Hematopoietic multipotent progenitor cell treated with erythropoietin and hydrocortisone succinate and interleukin-3 and kit ligand, for 15 days (in vitro differentiated cells): Measurements from ENCODE around the gene CXCR6.

Experiments used
- DNase-seq: peaks from one replicate; pipeline ENCODE4 v3.0.0-alpha.2; 2015; ENCODE audit warnings: low spot score

Gene CXCR6

GRCh38 chr3:45948881-45949280 lies 5.6 kb downstream of the CXCR6 start:
- DNase-seq = no peak

DNA sequence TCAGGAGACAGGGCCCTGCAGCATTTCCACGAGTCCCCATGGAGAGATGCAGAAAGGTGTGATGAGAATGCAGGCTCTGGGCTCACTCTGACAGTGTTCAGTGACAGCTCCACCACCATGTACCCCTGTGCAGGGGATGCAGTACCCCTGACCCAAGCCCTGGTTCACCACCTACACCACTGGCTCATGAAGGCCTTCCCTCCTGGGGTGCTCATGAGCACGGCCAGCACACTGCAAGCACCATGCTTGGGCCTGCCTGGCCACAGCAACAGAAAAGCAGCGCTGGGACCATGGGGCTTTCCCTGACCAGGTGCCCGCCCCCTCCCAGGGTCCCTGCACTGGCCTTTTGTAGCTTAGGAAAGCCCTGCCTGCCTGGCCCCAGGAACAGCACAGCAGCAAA lies 6.2 kb downstream of the CXCR6 start:
- no peak for DNase-seq

DNA sequence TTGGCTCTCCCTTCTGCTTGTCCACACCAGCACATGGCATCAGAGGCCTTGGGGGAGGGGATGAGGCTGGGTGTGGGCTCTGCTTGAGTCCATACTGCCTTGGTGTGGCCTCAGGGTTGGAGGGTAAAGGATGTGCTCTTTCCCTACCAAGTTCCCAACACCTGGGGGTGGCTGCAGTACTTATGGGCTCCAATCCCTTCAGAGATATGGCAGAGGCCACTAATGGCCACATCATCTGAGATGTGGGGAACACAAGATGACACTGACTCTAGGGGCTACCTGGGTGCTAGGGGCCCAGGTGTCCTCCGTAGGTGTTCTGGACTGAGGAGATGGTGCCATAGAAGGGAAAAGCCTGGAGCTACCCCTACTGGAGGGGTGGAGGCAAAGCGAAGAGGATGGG lies 6.9 kb downstream of the CXCR6 start:
- no peak for DNase-seq

DNA sequence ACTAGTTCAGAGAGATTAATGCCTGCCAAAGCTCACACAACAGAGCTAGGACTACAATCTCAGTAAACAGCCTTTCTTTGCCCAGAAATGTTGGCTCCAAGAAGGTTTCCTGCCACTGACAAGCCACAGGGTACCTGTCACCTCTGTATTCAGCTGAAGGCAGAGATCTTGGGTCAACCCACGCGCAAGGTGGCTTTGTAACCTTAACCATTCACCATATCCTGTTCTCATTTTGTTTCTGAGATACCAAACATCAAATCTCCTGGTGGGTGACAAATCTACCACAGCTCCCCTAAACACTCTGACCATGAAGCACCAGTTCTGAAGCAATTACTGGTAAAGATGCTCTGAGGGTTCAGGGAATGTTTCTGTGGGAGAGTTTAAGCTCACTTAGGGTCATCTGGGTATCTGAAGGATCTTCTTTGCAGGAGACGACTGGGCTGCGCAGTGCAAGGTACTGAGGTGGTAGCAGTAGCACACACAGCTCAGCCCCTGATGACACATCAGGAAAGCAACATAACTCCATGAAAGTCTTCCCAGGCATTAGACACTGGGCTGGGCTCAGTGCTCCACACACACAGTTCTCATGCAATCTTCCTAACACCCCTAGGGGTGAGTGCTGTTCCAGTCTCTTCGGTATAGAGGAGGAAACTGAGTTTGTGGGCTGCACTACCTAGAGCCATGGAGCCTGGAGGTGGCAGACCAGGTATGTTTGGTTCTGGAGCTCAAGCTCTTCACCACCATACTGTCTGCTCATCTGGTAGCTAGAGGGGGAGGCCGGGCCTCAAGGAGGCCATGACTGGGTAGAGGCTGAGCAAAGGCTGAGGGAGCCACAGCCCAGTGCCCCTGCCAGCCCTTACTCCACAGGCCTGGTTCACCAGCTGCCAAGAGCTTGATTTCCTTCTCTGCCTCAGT lies 7.7 kb downstream of the CXCR6 start:
- no peak for DNase-seq

DNA sequence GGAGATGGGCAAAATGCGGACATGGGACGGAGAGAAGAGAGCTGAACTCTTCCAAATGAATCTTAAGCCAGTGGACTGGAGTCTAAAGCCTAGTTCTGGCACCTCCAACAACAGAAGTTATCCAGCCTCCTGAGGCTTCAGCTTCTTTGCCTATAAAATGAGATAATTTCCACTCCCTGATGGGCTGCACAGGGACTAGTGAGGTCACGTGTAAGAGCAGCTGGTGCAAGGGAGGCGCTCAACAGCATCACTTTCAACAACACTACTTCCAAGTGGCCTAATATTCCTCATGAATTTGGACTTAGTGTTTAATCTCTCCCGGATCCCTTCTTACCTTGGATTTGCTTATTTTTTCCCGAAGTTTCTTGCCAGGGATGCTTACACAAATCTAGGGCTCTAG lies 8.7 kb downstream of the CXCR6 start:
- no peak for DNase-seq

DNA sequence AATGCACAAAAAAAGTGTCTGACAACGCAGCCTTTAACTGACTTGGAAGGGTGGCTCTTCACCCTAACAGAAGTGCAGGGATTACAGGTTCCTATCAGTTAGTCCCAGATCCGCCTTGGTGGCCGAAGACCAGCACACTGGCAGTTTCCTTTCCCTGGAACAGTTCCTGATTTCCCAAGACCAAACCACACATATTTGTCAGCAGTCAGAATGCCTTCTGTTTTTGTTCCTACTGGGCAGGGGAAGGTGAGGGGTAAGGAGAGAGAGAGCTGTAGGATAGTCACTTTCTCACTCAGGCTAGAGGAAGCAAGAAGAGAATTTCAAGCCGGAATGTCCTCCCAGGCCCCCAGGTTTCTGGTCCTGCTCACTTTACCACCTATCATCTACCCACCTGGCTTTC lies 9.2 kb downstream of the CXCR6 start:
- no peak for DNase-seq

DNA sequence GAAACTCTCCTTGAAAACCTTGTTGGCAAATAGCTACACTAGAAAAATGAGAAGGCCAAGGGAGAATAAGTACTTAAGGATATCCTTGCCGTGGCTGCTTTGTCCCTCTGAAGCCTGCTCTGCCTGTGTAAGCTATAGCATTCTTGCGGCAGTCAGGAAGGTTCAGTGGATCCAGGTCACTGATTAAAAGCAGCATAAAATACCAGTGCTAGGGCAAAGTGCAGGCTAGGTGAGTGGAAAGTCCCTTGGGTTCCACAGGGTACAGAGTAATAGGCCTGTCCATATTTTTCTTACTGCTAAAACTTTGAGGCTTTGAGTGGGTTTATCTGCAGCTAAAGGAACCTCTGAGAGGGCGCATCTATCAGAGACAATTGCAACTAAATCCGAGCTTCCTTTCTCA lies 10.3 kb downstream of the CXCR6 start:
- DNase-seq = no peak

- DNase-seq = no peak
Measured at GRCh38 chr3:45954306-45954705, 11.0 kb downstream of the CXCR6 start.

- DNase-seq = no peak
Measured at GRCh38 chr3:45955017-45955647, 11.9 kb downstream of the CXCR6 start.

DNA sequence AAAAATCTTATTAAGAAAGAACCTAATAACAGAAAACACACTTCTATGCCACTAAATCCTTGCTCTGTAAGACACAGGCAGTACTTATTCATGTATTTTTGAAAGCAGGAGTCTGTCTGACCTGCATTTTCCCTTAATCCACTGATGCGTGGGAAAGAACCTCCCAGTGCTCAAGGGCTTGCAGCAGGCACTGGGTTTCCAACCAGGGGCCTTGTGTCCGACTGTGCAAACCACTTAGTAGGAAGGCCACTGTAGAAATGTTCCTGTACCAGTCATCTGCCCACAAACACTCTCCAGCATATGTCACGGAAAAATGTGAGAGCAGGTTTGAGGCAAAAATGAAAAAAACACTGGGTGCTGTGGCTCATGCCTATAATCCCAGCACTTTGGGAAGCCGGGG lies 12.4 kb downstream of the CXCR6 start:
- DNase-seq = no peak

GRCh38 chr3:45957586-45957985 lies 14.3 kb downstream of the CXCR6 start:
- no peak for DNase-seq

DNA sequence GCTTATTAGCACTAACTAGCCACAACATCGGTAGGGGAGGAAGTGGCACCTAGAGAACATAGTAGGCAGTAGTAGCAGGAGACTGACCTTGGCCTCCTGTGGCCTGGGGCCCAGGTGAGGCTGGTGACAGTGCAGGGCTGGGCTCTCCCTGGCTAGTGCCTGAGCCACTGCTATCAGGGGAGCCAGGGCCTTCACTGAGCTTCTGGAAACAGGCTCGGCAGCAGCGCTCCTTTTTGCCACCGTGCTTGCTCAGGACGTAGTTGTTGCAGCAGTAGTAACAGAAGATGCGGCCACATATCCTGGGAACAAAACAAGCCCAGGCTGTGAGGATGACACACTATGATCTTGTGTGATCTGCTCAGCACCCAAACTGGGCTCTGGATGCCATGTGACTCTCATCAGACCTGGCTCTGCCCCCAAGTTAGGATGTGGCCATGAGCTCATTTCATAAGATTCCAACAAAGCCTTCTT lies 15.1 kb downstream of the CXCR6 start:
- no peak for DNase-seq

- DNase-seq = no peak
Measured at GRCh38 chr3:45959201-45959600, 15.9 kb downstream of the CXCR6 start.

DNA sequence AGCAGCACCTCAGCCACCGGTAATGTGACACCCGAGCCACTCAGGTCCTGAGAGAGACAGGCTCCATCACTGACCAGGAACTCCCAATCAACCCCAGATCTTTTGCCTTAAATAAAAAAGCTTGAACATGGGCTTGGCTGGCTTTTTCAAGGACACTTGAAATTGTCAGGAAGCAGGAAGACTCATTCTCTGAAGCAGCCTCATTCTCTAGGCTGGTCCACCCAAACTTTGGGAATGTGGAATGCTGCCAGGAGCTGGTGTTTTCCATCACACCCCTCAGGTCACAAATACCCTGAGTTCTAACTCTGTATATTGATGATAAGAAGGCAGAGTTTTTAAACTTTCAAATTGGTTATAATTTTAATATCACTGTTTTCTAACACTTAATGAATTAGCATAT lies 17.0 kb downstream of the CXCR6 start:
- DNase-seq = no peak

GRCh38 chr3:45962033-45962432 lies 18.8 kb downstream of the CXCR6 start:
- no peak for DNase-seq

- no peak for DNase-seq
Measured at GRCh38 chr3:45964139-45964538, 20.9 kb downstream of the CXCR6 start.

DNA sequence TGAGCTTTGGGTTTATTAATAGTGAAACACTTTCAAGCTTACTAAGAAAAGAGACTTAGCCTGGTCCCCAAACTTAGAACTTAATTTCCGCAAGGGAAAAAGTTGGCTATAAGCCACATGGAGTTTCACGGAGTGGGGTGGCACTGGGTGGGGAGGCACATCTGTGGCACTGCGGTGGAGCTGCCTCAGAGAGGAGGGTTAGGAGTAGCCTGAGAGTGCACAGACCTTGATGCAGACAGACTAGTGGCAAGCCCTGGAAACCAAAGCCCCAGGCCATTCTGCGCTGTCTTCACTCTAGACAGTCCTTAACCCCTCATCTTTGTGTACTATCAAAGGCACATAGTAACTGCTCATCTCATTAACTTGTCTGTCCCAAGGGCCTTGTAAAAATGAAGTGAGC lies 22.0 kb downstream of the CXCR6 start:
- no peak for DNase-seq

- DNase-seq = no peak
Measured at GRCh38 chr3:45965653-45966052, 22.4 kb downstream of the CXCR6 start.

DNA sequence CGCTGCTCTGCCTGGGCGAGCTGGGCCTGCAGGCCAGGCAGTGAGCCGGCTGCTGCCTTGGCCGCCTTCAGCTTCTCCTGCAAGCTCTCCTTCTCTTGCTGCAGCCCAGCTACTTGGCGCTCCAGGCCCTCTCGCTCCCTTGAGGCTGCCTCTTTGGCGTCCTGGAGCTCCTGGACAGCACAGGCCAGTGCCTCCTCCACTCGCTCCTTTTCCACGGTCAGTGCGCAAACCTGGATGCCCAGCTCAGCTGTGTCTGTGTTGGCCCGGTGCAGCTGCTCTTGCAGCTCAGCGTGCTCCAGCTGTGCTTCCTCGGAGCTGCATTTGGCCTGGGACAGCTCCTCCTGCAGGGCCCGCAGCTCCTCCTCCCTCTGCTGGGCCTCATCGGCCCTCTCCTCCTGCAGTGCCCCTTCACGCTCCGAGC lies 23.1 kb downstream of the CXCR6 start:
- DNase-seq = no peak

- DNase-seq = no peak
Measured at GRCh38 chr3:45966950-45967640, 23.8 kb downstream of the CXCR6 start.

DNA sequence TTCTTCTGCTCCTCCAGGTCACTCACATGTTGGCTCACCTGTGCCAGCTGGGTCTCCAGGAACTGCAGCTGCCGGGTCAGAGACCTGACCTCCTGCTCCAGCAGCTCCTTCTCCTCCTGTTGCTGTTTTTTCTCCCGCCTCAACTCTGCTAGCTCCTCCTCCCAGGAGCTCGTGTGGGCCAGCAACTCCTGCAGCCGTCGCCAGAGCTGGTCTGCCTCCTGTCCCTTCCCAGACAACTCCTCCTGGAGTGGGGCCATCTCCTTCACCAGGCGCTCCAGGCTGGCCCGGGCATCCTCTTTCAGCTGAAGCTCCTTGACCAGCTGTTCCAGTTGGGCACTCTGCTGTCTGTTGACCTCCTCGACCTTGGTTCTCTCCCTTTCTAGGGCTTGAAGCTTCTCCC lies 24.5 kb downstream of the CXCR6 start:
- no peak for DNase-seq

GRCh38 chr3:45968149-45968548 lies 24.9 kb downstream of the CXCR6 start:
- DNase-seq = no peak

- DNase-seq = no peak
Measured at GRCh38 chr3:45968706-45969105, 25.4 kb downstream of the CXCR6 start.
